Measurements from ENCODE around the gene CD47. TPM values are rescaled to one million over a fixed set of nuclear protein-coding genes. Genes with fewer than 3 reads are reported as not detected.

Gene CD47
- total RNA-seq, 1 experiment from 2014 or later, result 63.6 TPM

- Histone ChIP-seq H4K20me1 (ENCODE audit: low read length) (no peaks in the 10 kb centered on the region), H3K4me3 (ENCODE audit: low read length) (no peak overlapping the region), H3K9me3 (ENCODE audit: low read length) (no peaks in the 10 kb centered on the region), H3F3A (ENCODE audit: low read length, unreplicated experiment) (no peaks in the 10 kb centered on the region), H3K27ac (ENCODE audit: low read length) (no peak overlapping the region), H2AFZ (ENCODE audit: low read length) (no peak overlapping the region), H3K36me3 (ENCODE audit: low read depth, low read length) (no peaks in the 10 kb centered on the region), H3K27me3 (ENCODE audit: low read length) (no peaks in the 10 kb centered on the region), H3K4me1 (ENCODE audit: insufficient read depth, low read length) (peaks cover 7% of the 10 kb centered on the region), H3K4me2 (ENCODE audit: low read length) (no peak overlapping the region), H3K79me2 (ENCODE audit: low read length) (no peaks in the 10 kb centered on the region), H3K9ac (ENCODE audit: low read length) (no peak overlapping the region), H3K9me2 (replicated peaks; ENCODE audit: low read length) (no peaks in the 10 kb centered on the region)
- intact Hi-C loops (cut with micrococcal nuclease), result no loop called here
- no peak for TF ChIP-seq CTCF (conservative IDR thresholded peaks at IDR 0.05; ENCODE audit: low read depth, low read length)
- no peak for TF ChIP-seq EZH2 (IDR thresholded peaks at IDR 0.05; ENCODE audit: low read length, unreplicated experiment)
- no peak for TF ChIP-seq EZH2phosphoT487 (IDR thresholded peaks at IDR 0.05; ENCODE audit: borderline replicate concordance, low read length)
- POLR2A ChIA-PET (ENCODE audit: unreplicated experiment), result no interaction called here
- ATAC-seq (no peak), DNase-seq (no peak)
- CTCF ChIA-PET, result no interaction called here
- no TSS peak for BruUV-seq (replicated peaks)
Observed at GRCh38 chr3:108123326-108123725, 32.5 kb upstream of the CD47 start.

GRCh38 chr3:108122276-108122675, 31.4 kb upstream of the CD47 start:
- Histone ChIP-seq H3K4me3 (ENCODE audit: low read length) (no peak overlapping the region), H3K9me3 (ENCODE audit: low read length) (no peaks in the 10 kb centered on the region), H3F3A (ENCODE audit: low read length, unreplicated experiment) (no peaks in the 10 kb centered on the region), H3K4me2 (ENCODE audit: low read length) (no peak overlapping the region), H3K9me2 (replicated peaks; ENCODE audit: low read length) (no peaks in the 10 kb centered on the region), H3K36me3 (ENCODE audit: low read depth, low read length) (no peaks in the 10 kb centered on the region), H4K20me1 (ENCODE audit: low read length) (no peaks in the 10 kb centered on the region), H3K79me2 (ENCODE audit: low read length) (no peaks in the 10 kb centered on the region), H3K4me1 (ENCODE audit: insufficient read depth, low read length) (peaks cover 17% of the 10 kb centered on the region), H2AFZ (ENCODE audit: low read length) (no peak overlapping the region), H3K27ac (ENCODE audit: low read length) (no peak overlapping the region), H3K27me3 (ENCODE audit: low read length) (no peaks in the 10 kb centered on the region), H3K9ac (ENCODE audit: low read length) (no peak overlapping the region)
- BruUV-seq (replicated peaks), result no TSS peak
- no peak for ATAC-seq
- intact Hi-C loops (cut with micrococcal nuclease), result no loop called here
- POLR2A ChIA-PET (ENCODE audit: unreplicated experiment), result no interaction called here
- no peak for DNase-seq
- TF ChIP-seq CTCF (conservative IDR thresholded peaks at IDR 0.05; ENCODE audit: low read depth, low read length) (no peak), EZH2 (IDR thresholded peaks at IDR 0.05; ENCODE audit: low read length, unreplicated experiment) (no peak), EZH2phosphoT487 (IDR thresholded peaks at IDR 0.05; ENCODE audit: borderline replicate concordance, low read length) (no peak)
- CTCF ChIA-PET, result no interaction called here

- no peak for TF ChIP-seq EZH2 (IDR thresholded peaks at IDR 0.05; ENCODE audit: low read length, unreplicated experiment)
- no peak for TF ChIP-seq EZH2phosphoT487 (IDR thresholded peaks at IDR 0.05; ENCODE audit: borderline replicate concordance, low read length)
- DNase-seq (no peak), ATAC-seq (no peak)
- H3K36me3 ChIP-seq (ENCODE audit: low read depth, low read length), result no peaks in the 10 kb centered on the region
- no peak overlapping the region for H3K27ac ChIP-seq (ENCODE audit: low read length)
- H3K9me3 ChIP-seq (ENCODE audit: low read length), result no peaks in the 10 kb centered on the region
- ChIA-PET CTCF (no interaction called here), POLR2A (ENCODE audit: unreplicated experiment) (no interaction called here)
- H4K20me1 ChIP-seq (ENCODE audit: low read length), result no peaks in the 10 kb centered on the region
- peaks cover 21% of the 10 kb centered on the region for H3K4me1 ChIP-seq (ENCODE audit: insufficient read depth, low read length)
- H3F3A ChIP-seq (ENCODE audit: low read length, unreplicated experiment), result no peaks in the 10 kb centered on the region
- no peaks in the 10 kb centered on the region for H3K79me2 ChIP-seq (ENCODE audit: low read length)
- no TSS peak for BruUV-seq (replicated peaks)
- H3K9ac ChIP-seq (ENCODE audit: low read length), result no peak overlapping the region
- H3K9me2 ChIP-seq (replicated peaks; ENCODE audit: low read length), result no peaks in the 10 kb centered on the region
- intact Hi-C loops (cut with micrococcal nuclease), result no loop called here
- H2AFZ ChIP-seq (ENCODE audit: low read length), result no peak overlapping the region
- H3K4me3 ChIP-seq (ENCODE audit: low read length), result no peak overlapping the region
- no peak overlapping the region for H3K4me2 ChIP-seq (ENCODE audit: low read length)
- no peaks in the 10 kb centered on the region for H3K27me3 ChIP-seq (ENCODE audit: low read length)
Observed at GRCh38 chr3:108119398-108120104, 28.7 kb upstream of the CD47 start.

All from PC-3 (cell line).